Suppressor macrophage (primary cell): ENCODE measurements around the gene NGDN.

Experiments
- DNase-seq, 4 experiments: peaks; one replicate each; pipeline ENCODE4 v3.0.0-alpha.2; 2020 to 2022

Gene NGDN

GRCh38 chr14:23478109-23478759 is 8.7 kb downstream of the NGDN start:
- DNase-seq = peak; percentile 78 to 85 (median 82)

GRCh38 chr14:23481362-23481970 is 12.0 kb downstream of the NGDN start:
- DNase-seq = peak in 1 of 4 experiments; percentile 15

DNA sequence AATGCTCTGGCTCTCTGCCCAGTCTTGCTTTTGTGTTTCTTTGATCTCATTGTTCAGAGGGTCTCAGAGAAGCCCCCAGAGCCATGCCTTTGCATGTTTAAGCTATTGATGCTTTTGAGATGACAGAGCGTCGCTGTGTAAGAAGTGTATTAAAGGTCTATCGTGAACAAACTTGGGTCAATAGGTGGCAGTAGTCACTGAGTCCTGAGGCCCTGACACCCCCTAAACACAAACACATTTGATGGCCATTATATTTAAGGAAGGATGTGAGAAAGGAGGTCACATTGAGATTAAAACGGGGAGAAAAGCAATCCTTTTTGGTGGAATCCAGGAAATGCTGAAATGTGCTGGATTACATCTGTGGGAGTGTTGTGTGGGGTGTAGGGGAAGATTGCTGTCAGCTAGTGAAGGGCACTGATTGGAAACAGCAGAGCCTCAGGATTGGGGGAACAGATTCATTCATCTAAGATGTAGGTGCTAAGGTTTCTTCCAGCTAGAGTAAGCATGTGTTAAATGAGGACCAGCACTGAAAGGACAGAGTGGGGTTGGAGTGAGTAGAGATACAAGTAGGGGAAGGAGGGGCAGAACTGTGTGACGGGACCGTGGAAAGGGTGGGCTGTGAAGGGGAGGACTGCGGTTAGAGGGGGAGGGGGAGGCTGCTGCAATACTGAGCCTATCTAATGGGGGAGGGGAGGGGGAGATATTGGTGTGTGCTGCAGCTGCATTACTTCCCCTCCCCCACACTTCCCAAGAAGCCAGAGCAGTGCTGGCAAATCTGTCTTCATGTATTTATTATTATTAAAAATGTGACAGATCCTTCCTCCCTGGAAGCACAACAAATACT is 12.7 kb downstream of the NGDN start:
- DNase-seq = no peak

GRCh38 chr14:23482823-23483148 is 13.3 kb downstream of the NGDN start:
- DNase-seq = no peak

DNA sequence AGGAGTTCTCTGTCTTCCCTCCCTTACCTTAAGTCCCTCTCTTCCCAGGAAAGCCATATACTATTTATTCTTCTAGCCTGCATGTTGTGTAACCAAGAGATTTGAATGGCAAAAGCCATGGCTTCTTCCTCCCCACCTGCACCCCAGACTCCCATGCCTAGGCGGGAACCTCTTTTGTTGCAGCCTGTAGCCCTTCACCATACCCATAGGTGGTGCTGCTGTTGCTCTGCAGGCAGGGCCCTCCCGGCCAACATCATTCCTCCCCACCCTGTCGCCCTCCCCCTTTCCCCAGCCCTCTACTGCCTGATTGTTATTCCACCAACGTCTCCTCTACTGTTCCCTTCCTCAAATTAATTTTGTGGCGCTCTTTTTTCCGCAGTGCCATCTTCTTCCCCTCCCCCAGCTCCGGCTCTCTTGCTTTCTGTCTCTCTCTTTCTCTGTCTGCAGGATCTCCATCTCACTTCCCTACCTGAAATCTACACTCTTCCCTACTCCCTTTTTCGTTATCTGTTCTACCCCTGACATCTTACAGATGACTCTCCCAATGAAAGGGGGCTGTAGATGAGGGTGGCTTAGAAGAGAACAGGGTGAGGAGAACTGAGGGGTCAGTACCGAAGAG is 13.8 kb downstream of the NGDN start:
- peak in 1 of 4 experiments; percentile 13 for DNase-seq

GRCh38 chr14:23485326-23485725 is 15.8 kb downstream of the NGDN start:
- no peak for DNase-seq

- no peak for DNase-seq
Observed at GRCh38 chr14:23486036-23486435, 16.5 kb downstream of the NGDN start.

GRCh38 chr14:23487216-23487615 is 17.7 kb downstream of the NGDN start:
- DNase-seq = no peak

GRCh38 chr14:23492618-23493272 is 23.2 kb downstream of the NGDN start:
- no peak for DNase-seq

GRCh38 chr14:23494223-23494622 is 24.7 kb downstream of the NGDN start:
- peak; percentile 9 to 48 (median 16) for DNase-seq

DNA sequence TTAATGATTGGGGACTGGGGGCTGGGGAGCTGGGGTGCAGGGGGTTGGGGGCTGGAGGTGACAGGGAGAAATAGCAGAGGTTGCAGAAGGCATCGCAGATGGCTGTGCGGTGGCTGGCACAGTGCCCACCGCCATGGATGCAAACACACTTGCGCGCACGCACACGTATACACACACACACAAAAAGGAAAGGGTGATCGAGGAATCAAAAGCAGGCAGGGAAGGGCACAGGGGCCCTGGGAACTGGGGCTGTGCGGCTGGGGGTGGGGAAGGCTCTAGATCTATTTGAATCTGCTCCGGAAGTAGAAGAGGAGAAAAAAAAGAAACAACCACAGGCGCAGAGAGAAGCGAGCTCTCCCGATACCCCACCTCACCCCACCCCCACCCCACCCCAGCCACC is 42.7 kb downstream of the NGDN start:
- no peak for DNase-seq

DNA sequence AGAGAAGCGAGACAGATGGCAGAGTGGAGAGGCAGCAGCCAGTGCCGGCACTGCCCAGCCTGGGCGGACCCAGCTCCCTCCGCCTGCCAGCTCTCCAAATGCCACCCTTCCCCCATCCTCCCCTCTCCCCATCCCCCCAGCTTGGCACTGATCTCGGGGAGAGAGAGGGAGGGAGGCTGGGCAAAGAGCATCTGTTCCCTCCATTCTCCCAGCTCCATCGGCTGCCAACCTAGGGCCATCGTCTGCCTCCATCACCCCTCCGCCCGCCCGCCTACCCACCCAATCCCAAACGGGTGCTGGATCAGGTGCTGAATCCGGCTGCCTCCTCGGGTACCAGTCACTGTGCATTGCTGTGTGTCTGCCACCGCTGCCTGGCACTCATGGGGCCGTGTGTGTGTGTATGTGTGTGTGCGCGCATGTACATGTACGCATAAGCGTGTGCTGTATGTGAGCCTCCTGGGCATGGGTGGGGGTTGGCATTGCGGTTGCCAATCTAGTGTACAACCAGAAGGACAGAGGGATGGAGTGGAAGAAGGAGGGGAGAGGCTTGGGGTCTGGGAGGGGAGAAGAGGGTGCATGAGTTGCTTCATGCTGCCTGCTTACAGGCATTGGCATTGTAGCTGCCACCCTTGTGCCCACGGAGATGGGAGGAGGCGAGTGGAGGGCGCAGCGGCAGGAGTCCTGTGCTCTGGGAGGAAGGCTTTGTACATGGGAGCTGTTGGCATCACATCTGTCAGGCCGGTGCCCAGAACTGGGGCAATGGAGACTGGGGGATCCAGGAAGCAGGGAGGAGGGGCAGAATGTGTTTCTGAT is 43.7 kb downstream of the NGDN start:
- DNase-seq = no peak

GRCh38 chr14:23513818-23514643 is 44.5 kb downstream of the NGDN start:
- no peak for DNase-seq

- no peak for DNase-seq
Observed at GRCh38 chr14:23514644-23514957, 45.1 kb downstream of the NGDN start.

DNA sequence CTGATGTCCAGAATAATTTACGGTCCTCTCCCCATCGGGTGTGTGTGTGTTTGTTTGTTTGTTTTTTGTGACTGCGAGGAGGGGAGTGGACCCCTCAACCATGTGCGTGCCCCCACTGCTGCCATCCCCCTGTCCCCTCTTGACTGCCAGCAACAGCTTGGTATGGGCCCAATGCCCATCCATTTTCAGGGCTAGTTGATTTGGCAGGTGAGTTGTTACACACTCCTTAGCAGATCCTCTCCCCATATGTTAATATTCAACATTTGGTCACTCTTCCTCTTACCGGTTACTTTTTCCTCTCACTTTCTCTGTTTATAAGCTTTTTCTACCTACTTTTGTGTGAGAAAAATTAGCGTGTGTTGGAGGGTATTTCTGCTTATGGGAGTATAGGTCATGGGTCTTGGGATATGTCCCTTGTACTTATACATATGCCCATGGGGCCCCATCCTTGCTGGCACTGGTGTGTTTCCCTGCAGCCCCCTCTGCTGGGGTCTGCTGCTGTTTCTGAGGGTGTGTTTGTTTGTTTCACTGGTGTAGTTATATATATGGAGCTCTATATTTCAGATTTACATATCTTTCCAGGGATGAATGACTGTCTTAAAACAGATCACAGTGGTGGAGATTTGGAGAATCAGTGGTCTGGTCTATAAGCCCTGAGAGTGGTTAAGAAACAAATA is 48.3 kb downstream of the NGDN start:
- no peak for DNase-seq

DNA sequence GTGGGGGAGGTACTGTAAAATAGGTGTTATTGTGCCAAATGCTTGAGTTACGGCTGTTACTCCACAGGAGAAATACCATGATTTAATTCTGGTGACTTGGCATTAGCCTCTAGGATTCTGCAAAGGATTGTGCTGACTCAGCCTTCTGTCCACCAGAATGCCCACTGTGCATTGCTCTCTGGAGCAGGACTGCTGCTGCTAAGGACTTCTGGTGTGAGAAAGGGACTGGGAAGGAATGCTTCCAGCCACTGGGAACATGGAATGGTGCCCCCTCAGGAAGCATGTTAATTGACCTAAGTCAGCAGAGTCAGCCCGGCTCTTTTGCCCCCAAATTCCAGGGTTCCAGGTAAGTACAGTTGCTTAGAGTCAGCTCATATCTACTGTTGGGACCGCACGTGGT is 49.2 kb downstream of the NGDN start:
- no peak for DNase-seq

DNA sequence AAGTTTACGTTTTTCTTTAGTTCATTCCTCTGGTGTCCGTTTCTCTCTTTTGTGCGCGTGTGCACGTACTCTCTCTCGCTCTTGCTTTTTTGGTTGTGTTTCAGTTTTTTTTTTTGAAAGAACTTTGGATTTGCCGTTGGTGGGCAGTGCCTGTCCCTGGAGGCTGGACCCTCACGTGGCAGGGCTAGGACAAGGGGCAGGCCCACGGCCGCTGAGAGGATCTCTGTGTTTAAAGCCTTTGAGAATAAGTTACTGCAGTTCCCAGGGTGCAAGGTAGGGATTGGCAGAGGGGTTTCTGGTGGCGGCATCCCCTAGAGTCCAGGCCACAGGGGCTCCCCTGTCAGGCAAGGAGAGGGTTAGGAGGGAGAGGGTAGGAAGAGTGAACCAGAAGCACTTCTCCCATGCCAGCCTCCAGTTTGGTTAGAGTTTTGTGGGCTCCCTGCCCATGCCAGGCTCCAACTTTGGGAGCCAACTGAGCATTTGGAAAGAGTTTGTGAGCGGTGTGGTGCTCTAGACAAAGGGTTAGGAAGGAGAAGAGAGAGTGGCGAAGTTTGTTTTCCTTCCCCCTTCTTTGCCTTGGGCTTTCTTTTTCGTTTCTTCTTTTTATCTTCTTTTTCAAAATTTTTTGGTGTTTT is 51.5 kb downstream of the NGDN start:
- no peak for DNase-seq

DNA sequence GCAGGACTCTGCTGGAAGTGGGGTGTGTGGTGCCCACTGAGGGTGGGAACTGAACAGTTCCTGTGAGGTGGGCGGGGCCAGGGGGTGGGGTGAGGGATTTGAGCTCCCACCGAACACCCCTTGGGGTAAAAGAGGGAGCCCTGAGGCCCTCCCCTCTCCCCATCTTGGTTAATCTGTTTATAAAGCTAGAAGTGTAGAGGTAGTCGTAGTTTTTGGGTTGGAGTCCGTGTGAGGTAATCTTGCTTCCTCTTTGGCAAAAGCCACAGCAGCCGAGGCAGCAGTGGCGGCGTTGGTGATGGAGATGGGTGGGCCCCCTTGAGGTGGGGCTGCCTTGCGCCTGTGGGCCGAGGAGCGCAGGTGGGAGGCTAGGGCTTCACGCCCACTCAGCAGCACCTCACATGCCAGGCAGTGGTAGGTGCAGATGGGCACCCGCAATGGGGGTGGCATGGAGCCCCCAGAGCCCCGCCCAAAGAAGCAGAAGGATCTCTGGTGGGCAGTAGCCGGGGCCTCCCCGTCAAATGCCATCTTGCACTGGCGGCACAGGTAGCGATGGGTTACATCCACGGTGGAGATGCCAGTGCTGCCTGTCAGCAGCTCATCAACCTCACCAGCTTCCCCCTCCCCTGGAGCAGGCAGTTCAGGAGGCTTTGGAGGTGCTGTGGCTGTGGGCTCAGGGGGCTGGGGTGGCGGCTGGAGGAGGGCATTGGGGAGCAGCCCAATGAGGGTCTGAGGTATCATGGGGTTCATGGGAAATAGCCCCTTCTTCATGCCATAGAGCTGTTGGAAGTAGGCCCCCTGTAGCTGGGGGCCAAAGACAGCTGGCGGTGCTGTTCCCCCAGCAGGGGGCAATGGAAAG is 52.5 kb downstream of the NGDN start:
- DNase-seq = peak in 2 of 4 experiments; percentile 11 to 16

DNA sequence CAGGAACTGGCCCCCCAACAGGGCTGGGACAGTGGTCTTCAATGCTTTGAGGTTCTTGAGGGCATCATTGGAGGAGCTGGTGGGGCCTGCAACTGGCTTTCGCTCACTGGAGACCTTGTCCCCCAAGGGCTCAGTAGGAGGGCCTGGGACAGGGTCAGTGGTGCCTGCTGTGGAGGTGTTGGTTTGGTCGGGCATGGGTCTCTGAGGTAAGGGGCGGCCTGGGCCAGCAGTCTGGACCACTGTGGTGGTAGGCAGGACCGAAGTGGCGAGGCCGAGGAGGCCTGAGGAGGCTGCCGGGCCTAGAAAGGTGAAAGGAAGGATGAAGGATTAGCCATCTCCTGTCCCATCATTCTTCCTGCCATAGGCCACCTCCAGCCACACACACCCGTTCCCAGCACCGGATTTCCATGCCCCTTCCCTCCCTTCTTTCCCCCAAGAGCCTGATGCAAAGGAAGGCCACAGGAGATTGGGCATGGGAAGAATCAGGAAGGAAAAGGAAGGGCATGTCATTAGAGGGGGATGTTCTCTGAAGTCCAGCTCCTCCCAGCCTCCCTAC is 53.2 kb downstream of the NGDN start:
- DNase-seq = no peak
